Endodermal cell (in vitro differentiated cells): ENCODE results near the gene UTS2. TPM values are rescaled to one million over a fixed set of nuclear protein-coding genes. Genes with fewer than 3 reads are reported as not detected.

Experiments
- DNase-seq: peaks from one replicate; pipeline ENCODE4 v3.0.0-alpha.2; 2017
- H3K27ac ChIP-seq: 2 replicates; pipeline ENCODE4 v1.5.1; 2013; ENCODE audit warnings: mild to moderate bottlenecking, low read depth, low read length, moderate library complexity
- H3K27me3 ChIP-seq: 2 replicates; pipeline ENCODE4 v1.6.1; 2013; ENCODE audit warnings: mild to moderate bottlenecking, low read length, moderate library complexity; ENCODE audit not compliant: insufficient read depth, control insufficient read depth, poor library complexity, severe bottlenecking
- H3K36me3 ChIP-seq: 2 replicates; pipeline ENCODE4 v1.7.0; 2013; ENCODE audit warnings: mild to moderate bottlenecking, low read length, moderate library complexity; ENCODE audit not compliant: control insufficient read depth, insufficient read depth
- H3K4me1 ChIP-seq: one replicate; pipeline ENCODE4 v1.7.0; 2013; ENCODE audit warnings: low read length; ENCODE audit not compliant: control insufficient read depth, insufficient read depth
- H3K4me3 ChIP-seq: 2 replicates; pipeline ENCODE4 v1.5.1; 2013; ENCODE audit warnings: mild to moderate bottlenecking, low read length, moderate library complexity
- H3K9ac ChIP-seq: 2 replicates; pipeline ENCODE4 v1.6.1; 2013; ENCODE audit warnings: mild to moderate bottlenecking, low read length, moderate library complexity; ENCODE audit not compliant: poor library complexity, severe bottlenecking; ENCODE audit errors: extremely low read depth
- H3K9me3 ChIP-seq: 2 replicates; pipeline ENCODE4 v1.6.1; 2013; ENCODE audit warnings: mild to moderate bottlenecking, low read length, moderate library complexity; ENCODE audit not compliant: control insufficient read depth
- H3K27ac Mint-ChIP-seq: 2 replicates; pipeline ENCODE4 v1.8.0; 2020; ENCODE audit warnings: mixed read lengths
- H3K27me3 Mint-ChIP-seq: 2 replicates; pipeline ENCODE4 v1.8.0; 2021; ENCODE audit warnings: mild to moderate bottlenecking, mixed read lengths; ENCODE audit not compliant: insufficient read depth
- H3K36me3 Mint-ChIP-seq: 2 replicates; pipeline ENCODE4 v1.8.0; 2020; ENCODE audit warnings: low read depth, mixed read lengths
- H3K4me1 Mint-ChIP-seq: 2 replicates; pipeline ENCODE4 v1.8.0; 2020; ENCODE audit warnings: mixed read lengths
- H3K4me3 Mint-ChIP-seq: 2 replicates; pipeline ENCODE4 v1.8.0; 2020; ENCODE audit warnings: mild to moderate bottlenecking, moderate library complexity, mixed read lengths
- H3K9me3 Mint-ChIP-seq: 2 replicates; pipeline ENCODE4 v1.8.0; 2020; ENCODE audit warnings: mild to moderate bottlenecking, mixed read lengths
- WGBS, 2 experiments: methylation state at CpG; one replicate each; pipeline versions ENCODE4 v1.1.5 to v1.1.7; 2013; ENCODE audit warnings: missing lambda C conversion rate in 2 of 2, mixed read lengths in 1 of 2; ENCODE audit not compliant: insufficient coverage in 1 of 2, insufficient read length in 1 of 2; 5-methylcytosine and 5-hydroxymethylcytosine counted together
- total RNA-seq, 2 donors: library from RNA; stranded (reverse); fragmentation: NEBNext Ultra II Directional in 1 of 2; extraction: Animal tissue kit (Norgen Biotek cat#: 25700) in 1 of 2; gene quantifications; 2 replicates in 1 of 2; 3 replicates in 1 of 2; pipeline ENCODE4 v1.2.1, GENCODE V29; 2021
- TF ChIP-seq, protein P1 (sequence below): fragments of 200-600 bp; sonication (generic); conservative IDR thresholded peaks from 2 replicates; pipeline ENCODE4 v1.5.0; 2021; ENCODE audit warnings: antibody characterized with exemption, mild to moderate bottlenecking

UTS2 gene
- total RNA-seq, 2 donors from 2014 or later: not detected

GRCh38 chr1:7869136-7869920 is 16.5 kb upstream of the UTS2 start:
- H3K27me3 Mint-ChIP-seq: peaks cover 5% of the 10 kb centered on the region
- H3K36me3 Mint-ChIP-seq: no peaks in the 10 kb centered on the region
- TF ChIP-seq, protein P1, sequence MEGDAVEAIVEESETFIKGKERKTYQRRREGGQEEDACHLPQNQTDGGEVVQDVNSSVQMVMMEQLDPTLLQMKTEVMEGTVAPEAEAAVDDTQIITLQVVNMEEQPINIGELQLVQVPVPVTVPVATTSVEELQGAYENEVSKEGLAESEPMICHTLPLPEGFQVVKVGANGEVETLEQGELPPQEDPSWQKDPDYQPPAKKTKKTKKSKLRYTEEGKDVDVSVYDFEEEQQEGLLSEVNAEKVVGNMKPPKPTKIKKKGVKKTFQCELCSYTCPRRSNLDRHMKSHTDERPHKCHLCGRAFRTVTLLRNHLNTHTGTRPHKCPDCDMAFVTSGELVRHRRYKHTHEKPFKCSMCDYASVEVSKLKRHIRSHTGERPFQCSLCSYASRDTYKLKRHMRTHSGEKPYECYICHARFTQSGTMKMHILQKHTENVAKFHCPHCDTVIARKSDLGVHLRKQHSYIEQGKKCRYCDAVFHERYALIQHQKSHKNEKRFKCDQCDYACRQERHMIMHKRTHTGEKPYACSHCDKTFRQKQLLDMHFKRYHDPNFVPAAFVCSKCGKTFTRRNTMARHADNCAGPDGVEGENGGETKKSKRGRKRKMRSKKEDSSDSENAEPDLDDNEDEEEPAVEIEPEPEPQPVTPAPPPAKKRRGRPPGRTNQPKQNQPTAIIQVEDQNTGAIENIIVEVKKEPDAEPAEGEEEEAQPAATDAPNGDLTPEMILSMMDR: no peak
- Histone ChIP-seq H3K4me3 (no peak overlapping the region), H3K27ac (no peak overlapping the region), H3K4me1 (no peaks in the 10 kb centered on the region), H3K9me3 (no peaks in the 10 kb centered on the region), H3K9ac (no peak overlapping the region), H3K27me3 (no peaks in the 10 kb centered on the region), H3K36me3 (no peaks in the 10 kb centered on the region)
- 92% methylated on average over 15 to 16 of the region's 16 CpGs for WGBS, 2 experiments
- no peak for DNase-seq
- H3K4me1 Mint-ChIP-seq: no peaks in the 10 kb centered on the region
- no peaks in the 10 kb centered on the region for H3K9me3 Mint-ChIP-seq
- H3K27ac Mint-ChIP-seq: no peak overlapping the region
- no peak overlapping the region for H3K4me3 Mint-ChIP-seq

GRCh38 chr1:7868070-7868780 is 15.4 kb upstream of the UTS2 start:
- DNase-seq: no peak
- H3K9ac ChIP-seq: no peak overlapping the region
- TF ChIP-seq, protein P1: no peak
- no peaks in the 10 kb centered on the region for H3K4me1 ChIP-seq
- H3K36me3 ChIP-seq: no peaks in the 10 kb centered on the region
- no peaks in the 10 kb centered on the region for H3K9me3 ChIP-seq
- Mint-ChIP-seq H3K4me1 (no peaks in the 10 kb centered on the region), H3K4me3 (no peak overlapping the region), H3K27ac (no peak overlapping the region), H3K9me3 (no peaks in the 10 kb centered on the region), H3K27me3 (peaks cover 7% of the 10 kb centered on the region), H3K36me3 (no peaks in the 10 kb centered on the region)
- H3K27me3 ChIP-seq: no peaks in the 10 kb centered on the region
- H3K4me3 ChIP-seq: no peak overlapping the region
- no peak overlapping the region for H3K27ac ChIP-seq
- 88 to 90% methylated on average over 6 to 10 of the region's 10 CpGs for WGBS, 2 experiments

DNA sequence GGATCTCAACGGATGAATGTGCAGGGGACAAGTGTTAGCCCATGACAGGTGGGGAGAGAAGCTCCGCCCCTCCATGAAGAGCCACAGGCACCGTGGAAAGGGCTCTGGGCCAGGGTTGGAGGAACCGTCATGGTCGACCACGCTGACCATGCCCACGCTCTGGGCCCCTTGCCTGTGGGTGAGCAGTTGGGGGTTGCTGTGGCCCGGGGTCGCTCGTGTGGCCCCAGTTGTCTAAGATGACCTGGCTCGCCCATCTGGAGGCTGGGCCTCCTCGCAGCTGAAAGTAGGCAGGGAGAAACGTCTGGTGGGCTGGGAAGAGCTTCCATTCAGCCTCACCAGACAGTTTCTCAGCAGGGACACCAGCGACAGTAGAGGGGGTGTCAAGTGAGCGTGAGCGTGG is 13.1 kb upstream of the UTS2 start:
- Mint-ChIP-seq H3K9me3 (no peaks in the 10 kb centered on the region), H3K4me3 (no peak overlapping the region), H3K4me1 (no peaks in the 10 kb centered on the region), H3K36me3 (no peaks in the 10 kb centered on the region), H3K27ac (no peak overlapping the region), H3K27me3 (peaks cover 7% of the 10 kb centered on the region)
- Histone ChIP-seq H3K4me1 (no peaks in the 10 kb centered on the region), H3K9me3 (no peaks in the 10 kb centered on the region), H3K4me3 (no peak overlapping the region), H3K27me3 (no peaks in the 10 kb centered on the region), H3K36me3 (no peaks in the 10 kb centered on the region), H3K27ac (no peak overlapping the region), H3K9ac (no peak overlapping the region)
- TF ChIP-seq, protein P1: no peak
- no peak for DNase-seq
- 90 to 93% methylated on average over 7 to 16 of the region's 16 CpGs for WGBS, 2 experiments
